Stimulated activated CD4-positive, alpha-beta T cell treated with anti-CD3 and anti-CD28 coated beads, Interleukin-12 subunit alpha, Interleukin-12 subunit beta, amount 100 ng/mL, for 4 hours (primary cell): ENCODE measurements around the gene AK4.

Experiments used
- DNase-seq: peaks from one replicate; pipeline ENCODE4 v3.0.0-alpha.2; 2020

The AK4 gene

GRCh38 chr1:65255035-65255655, 107.1 kb downstream of the AK4 start:
- DNase-seq = no peak

DNA sequence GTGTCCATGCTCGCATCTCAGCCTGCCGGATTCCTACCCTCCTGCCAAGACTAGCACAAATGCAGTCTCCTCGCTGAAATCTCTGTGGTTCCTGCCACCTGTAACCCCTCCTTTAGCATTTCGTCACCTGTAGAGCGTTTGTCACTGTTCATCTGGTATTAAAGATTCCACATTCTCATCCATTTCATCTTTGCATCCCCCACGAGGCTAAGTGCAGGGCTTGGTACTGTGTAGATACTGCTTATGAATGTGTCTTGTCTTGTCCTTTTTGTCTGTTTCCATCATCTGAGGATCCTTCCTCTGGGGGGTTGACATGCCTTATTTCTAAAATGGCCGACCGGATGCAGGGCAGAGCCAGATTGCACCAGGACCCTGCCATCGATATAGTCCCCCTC, 107.7 kb downstream of the AK4 start:
- DNase-seq = no peak

DNA sequence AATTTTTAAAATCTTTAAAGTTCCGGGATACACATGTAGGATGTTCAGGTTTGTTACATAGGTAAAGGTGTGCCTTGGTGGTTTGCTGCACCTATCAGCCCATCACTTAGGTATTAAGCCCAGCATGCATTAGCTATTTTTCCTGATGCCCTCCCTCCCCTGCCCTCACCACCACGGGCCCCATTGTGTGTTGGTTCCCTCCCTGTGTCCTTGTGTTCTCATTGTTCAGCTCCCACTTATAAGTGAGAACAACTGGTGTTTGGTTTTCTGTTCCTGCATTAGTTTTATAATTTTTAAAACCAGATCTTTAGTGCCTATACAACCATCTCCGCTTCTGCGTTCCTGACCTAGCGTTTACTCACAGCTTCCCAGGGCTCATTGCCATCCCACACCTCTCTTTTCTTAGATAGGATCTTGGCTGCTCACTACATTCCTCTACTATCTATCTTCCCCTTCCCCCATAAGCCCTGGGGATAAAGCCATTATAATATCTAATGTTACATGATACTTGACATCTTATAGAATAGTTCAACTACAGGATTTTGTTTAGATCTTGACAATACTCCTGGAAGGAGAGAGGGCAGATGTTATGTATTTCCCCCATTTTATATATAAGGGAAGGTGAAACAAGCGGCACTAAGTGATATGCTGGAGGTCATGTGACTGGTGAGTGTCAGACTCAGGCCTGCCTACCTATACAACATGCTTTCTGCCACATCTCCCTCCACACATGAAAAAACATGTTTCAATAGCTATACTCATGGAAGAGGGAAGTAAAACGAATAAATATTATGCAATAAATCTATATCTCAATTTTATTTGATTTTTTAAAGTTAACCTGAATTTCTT, 109.1 kb downstream of the AK4 start:
- no peak for DNase-seq

DNA sequence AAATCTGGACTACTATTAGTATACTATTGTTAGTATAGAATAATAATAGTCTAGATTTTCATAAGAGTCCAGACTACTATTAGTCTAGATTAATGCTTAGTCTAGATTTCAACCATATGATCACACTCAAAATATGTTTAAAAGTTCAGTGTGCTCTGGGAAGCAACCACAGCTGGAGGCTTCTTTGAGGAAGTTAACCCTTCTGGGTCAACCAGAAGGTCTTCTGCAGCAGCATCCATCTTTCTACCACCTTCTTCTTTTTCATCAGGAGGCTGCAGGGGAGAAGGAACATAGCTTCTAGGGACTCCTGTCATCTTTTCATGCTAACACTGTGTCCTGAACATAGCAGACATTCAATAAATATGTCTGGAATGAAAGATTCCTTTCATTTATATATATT, 110.1 kb downstream of the AK4 start:
- DNase-seq = no peak

DNA sequence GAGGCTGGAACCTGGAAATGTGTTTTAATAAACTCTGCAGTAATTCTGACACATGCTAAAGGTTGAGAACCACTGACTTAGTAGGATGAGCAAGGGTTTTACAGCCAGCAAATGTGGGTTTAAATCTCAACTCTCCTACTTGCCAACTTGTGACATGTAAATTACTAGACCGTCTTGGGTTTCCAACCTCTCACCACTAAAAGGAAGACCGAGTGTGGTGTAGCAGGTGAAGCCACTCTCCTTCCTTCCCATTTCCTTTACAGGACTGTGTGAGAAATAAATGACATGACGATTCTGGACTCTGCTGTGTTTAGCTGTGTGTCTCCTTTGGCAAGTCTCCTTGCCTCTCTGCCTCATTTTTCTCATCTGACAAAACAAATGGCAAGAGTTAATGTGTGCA, 111.8 kb downstream of the AK4 start:
- no peak for DNase-seq

GRCh38 chr1:65260851-65261473, 113.0 kb downstream of the AK4 start:
- no peak for DNase-seq

- DNase-seq = no peak
Measured at GRCh38 chr1:65263286-65263685, 115.3 kb downstream of the AK4 start.

DNA sequence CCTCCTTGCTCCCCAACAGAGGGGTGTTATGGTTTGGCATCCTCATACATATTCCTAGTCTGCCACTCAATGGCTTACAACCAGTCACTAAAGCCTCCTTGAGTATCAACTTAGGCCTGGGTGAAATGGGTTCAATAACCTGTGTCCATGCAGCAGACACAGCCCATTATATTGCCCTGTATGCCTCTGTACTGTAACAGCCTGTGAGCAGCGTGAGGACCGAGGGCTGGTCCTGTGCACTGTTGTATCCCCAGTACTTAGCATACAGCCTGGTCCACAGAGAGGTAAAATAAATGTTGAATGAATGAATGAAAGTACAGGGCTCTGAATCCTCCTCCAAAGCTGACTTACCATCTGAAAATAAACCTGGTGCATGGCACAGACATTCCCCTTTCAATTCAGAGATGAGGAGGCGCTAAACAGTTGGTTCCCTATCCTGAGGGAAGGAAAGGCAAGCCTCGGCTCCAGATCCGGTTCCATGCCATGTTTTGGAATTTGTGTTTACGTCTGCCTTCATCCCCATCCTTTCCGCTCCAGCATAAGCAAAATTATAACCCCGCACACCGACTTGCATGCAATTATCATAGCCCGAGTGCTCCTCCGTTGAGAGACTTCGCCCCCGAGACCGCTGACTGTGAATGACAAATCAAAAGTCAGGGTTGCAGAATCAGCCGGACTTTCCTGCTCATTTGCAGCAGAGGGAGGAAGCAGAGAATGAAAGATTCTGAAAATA, 116.4 kb downstream of the AK4 start:
- no peak for DNase-seq

- DNase-seq = no peak
Measured at GRCh38 chr1:65265296-65265650, 117.3 kb downstream of the AK4 start.

- peak; percentile 18 for DNase-seq
Measured at GRCh38 chr1:65265651-65266351, 117.8 kb downstream of the AK4 start.

- DNase-seq = no peak
Measured at GRCh38 chr1:65266476-65266875, 118.5 kb downstream of the AK4 start.

DNA sequence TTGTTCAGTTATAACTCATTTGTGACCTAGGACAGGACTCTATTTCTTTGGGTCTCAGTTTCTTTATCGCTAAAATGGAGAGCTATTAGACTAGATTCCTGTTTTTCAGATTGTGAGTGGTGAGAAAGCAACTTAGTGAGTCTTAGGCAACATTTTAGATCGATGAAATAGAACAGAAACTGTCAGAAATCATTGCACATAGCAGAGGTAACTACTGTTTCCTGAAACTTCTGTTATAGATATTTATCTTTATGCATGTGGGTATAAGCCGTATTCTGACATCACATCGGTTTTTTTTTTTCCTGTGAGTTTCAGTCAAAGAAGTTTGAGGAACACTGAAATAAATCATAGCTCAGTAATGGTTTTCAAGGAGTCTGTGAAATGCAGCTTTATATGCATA, 119.3 kb downstream of the AK4 start:
- DNase-seq = no peak

DNA sequence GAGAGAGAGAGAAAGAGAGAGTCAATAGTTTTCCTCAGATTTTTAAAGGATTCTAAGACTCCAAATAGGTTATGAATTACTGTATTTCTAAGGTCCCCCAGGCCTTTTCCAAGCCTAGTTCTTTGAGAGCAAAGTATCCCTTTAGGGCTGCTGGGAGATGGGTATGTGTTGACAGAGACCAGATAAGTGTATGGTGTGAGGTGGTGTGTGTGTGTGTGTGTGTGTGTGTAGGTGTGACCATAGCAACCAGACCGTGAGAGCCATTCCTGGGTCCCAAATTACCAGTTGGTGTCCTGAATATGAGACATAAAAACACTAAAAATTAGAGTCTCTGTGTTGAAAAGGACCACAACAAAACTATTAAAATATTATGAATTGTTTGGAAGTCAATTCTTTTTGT, 119.7 kb downstream of the AK4 start:
- DNase-seq = no peak

DNA sequence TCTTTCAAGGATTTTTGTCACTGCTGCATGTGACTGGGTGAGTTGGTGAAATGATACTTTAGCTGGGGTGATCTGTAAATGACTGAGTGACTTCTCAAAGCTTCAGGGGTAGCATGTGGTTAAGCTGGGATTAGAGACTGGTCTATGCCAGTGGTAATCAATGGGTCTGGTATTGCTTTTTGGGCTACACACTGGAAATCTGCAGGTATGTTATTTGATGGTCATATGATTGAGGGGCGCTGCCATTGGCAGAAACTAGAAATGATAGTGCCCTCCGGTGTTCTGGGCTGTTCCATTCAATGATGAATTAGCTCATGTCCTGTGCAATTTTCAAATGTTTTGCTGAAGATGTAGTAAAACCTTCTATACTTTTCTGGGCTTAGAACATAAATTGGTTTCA, 121.6 kb downstream of the AK4 start:
- DNase-seq = no peak

DNA sequence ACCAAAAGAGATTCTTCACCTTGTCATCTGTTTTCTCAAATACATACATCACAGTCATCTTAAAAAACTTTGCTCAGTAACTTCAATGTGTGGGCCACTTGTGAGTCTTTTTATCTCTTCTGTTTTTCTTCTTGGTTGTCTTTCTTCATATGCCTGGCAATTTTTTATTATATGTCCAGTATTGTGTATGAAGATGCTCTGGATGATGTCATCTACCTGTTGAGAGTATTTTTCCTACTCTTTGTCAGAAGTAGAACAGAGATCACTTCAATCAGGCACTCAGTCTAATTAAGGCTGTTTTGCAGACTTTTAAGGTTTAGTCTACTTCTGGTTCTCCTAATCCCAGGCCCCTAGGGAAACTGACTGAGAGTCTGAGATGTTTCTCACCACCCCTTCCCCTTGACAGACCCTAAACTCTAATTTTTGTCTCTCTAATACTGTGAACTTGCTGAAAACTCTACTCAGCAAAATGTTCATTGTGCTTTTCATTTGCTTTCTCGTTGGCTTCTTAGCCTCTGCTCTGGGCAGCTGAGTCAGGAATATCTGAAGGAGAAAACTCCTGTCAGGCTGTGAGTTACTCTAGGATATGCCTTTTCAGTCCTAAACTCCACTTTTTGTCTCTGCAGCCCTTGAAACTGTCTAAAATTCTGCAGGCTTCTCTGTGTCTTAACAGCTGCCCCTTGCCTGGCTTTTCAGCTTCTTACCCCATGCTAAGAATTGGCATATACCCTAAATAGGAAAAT, 128.4 kb downstream of the AK4 start:
- DNase-seq = no peak

GRCh38 chr1:65277605-65278347, 129.8 kb downstream of the AK4 start:
- no peak for DNase-seq

GRCh38 chr1:65278376-65279069, 130.5 kb downstream of the AK4 start:
- DNase-seq = no peak

GRCh38 chr1:65279070-65279779, 131.2 kb downstream of the AK4 start:
- DNase-seq = no peak
